GM19468 (cell line): ENCODE measurements around the gene HSD11B2.

ENCODE experiments used
- ATAC-seq: cut with Tn5 transposase; IDR thresholded peaks from one replicate; pipeline ENCODE4 v1.9.1; 2021; ENCODE audit warnings: mild to moderate bottlenecking, moderate library complexity, moderate number of reproducible peaks; ENCODE audit not compliant: unreplicated experiment; ENCODE audit errors: extremely low read depth

The HSD11B2 gene

DNA sequence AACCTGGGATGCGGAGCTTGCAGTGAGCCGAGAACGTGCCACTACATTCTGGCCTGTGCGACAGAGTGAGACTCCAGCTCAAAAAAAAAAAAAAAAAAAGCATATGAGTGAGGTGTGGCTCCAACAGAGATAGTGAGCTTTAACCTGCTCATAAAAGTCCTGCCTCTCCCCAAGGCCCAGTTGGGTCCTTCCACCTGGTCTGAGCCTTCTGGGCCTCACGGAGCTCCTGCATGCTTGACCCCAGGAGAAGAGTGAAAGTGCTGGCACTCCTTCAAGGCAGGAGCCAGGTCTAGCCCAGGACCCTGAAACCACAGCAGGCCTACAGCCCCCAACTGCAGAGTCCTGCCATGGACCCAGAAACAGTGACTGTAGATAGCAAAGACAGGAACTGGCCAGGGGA is 17.7 kb downstream of the HSD11B2 start:
- no peak for ATAC-seq

DNA sequence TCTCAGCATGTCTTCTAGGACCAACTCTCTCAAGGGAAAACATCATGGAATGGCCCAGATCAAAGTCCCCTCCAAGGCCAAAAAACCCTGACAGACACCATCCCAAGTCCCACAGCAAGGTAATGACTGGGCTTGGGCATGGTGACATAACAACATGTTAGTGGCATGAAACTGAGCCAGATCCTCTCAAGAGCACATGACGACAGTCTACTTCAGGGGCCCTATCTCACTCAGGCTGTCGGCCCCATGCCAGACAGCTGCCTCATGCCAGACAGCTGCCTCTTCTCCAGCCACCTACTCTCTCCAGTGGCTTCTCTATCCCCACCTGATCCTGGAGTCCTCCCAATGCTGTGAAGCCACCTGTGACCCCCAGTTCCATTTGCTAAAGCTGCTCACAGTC is 18.4 kb downstream of the HSD11B2 start:
- no peak for ATAC-seq

DNA sequence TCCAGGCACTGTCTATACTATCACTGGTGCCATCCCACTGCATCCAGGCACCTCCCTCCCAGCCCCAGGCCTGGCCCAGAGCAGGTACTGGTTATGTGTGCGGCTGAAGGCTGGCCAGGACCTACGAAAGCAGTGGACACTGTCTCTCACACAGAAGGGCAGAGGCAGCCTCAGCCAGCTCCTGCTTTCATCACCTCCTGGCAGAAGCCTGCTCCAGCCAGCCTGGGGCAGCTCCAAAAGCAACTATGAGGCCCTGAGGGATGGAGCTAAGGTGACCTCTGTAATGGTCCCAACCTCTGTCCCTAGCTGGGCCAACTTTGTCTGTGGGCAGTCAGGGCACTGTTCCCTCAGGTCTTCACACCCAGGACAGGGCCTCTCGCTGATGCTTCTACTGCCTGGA is 18.8 kb downstream of the HSD11B2 start:
- ATAC-seq = no peak

DNA sequence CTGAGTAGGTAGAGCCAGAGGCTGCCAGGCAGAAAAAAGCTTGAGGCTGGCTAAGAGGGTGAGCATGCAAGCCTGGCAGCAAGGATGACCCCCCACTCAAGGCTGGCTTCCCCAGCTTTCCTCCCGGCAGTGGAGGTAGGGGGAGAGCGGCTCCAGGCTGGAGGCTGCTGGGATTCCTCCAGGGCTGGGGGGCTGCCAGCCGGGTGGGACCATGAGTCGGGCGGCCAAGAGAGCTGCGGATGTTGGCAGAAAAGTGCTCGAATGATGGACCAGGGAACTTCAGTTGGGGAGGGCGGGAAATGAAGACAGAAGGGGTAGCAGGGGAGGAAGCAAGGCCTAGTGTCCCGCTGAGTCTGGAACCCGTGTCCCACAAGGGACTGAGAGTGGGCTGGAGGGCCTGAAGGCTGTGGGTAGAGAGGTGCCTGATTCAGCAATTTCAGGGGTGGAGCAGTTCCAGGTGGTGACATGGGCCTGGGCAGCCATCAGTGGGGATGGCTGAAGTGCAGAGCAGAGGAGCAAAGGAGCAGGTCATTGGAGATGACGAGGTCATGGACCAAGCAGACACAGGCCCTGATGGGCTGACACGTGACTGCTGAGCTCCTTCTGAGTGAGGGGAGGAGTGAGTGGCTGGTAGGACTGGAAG is 20.3 kb downstream of the HSD11B2 start:
- ATAC-seq = no peak

DNA sequence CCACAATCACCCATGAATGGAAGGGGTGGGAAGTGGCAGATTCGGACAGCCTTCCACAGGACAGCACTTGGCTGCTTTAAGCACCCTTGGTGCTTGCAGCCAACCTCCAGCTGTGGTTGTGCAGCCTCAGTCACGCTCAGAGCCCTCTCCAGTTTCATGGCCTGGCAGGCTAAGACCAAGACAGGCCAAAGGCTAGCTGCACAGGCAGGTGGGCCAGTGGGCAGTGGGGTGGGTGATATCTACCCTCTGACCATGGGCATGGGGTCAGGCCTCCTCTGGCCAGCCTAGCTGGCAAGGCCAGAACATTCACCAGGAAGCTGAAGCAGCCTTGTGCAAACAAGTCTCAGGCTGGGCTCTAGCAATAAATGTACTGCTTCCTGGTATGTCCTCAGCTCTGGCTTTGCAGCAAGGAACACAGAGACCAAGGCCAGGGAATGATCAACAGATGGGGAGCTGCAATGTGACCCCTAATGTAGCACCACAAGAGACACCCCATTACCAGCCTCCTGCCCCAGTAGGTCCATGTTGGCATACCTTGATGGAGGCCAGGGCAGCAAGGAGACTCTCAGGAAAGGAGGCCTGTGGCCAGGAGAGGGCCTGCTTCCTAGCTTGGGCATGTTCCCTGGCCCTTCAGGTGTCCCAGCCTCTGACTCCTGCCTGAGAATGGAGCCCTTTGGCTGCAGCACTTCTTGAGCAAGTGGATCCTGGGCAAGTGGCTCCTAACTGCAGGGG is 20.9 kb downstream of the HSD11B2 start:
- ATAC-seq = no peak

DNA sequence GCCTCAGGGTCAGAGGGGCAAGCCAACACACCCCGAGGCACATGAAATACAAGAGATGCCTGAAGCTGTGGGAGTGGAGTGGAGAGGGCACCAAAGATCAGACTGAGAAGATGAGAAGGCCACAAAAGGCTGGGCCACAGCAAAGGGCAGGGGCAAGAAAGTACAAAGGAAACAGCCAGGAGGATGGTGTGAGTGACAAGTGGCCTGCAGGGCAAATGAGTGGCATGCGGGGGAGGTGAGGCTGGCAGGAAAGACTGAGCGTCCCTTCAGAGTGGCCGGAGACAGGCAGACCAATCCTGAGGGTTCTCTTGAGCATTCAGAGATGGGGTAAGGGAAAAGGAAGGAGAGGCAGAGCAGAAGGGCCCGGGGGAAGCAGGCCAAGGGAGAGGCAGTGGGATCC is 23.2 kb downstream of the HSD11B2 start:
- ATAC-seq = no peak

DNA sequence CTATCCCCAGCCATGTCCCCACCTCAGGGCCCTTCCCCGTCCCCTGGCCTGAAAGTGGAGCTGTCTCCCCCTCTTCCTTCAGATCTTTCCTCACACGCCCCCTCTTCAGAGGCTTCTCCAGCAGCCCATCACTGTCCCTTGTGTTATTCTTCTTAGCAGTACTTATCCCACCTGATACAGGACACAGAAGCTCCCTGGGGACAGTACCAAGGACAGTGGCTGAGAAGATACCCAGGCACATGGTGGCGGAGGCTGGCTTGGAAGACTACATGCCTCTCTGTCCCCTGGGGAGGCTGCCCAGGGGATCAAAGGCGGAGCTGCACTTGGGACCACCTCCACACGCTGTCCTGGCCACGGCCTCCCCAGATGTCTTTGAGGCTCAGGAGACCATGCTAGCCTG is 23.9 kb downstream of the HSD11B2 start:
- no peak for ATAC-seq

DNA sequence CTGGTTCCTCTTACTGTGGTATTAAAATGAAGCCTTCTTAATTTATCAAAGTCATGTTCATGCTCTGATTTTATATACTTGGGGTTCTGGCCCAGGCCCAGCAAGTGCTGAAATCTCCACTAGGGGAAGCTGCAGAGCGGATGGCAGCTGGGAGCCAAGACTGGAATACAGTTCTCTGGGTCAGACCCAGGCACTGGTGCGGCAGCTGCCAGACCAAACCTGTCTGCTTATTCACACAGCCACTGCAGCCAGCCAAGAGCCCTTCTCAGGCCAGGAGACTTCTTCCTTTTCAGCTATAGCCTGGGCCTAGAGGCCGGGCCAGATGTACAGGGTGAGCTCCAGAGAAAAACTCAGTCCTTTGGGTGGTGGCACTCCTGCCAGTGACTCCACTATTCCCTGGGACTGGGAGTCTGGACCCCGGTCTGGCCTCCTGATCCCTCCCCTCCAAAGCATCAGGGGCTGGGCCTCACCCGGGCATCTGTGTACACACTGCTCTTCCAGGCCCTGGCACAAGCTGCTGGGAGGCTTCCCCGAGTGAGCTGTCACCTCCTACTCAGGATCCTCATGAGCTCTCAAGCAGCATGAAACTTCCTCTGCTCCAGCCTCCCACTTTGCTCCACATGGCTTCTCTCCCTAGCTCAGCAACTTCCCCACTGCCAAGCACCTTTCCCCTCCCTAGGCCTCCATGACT is 25.6 kb downstream of the HSD11B2 start:
- no peak for ATAC-seq

DNA sequence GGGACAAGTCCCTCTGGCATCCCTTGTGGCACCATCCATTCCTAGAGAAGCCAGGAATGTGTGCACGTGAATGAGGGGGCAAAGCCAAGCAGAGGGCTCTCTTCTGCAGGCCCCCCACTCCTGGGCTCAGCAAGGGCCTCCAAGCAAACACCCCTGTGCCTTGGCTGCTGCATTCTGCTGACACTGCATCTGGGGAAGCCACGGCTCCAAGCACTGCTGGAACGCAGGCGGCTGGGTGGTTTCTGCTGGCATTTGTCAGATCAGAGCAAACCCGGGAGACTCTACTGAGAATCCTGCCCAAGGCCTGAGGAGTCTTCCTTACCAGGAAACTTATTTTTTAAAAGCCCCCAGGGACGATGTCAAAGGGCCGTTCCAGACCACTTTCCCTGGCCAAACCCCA is 26.7 kb downstream of the HSD11B2 start:
- ATAC-seq = no peak

DNA sequence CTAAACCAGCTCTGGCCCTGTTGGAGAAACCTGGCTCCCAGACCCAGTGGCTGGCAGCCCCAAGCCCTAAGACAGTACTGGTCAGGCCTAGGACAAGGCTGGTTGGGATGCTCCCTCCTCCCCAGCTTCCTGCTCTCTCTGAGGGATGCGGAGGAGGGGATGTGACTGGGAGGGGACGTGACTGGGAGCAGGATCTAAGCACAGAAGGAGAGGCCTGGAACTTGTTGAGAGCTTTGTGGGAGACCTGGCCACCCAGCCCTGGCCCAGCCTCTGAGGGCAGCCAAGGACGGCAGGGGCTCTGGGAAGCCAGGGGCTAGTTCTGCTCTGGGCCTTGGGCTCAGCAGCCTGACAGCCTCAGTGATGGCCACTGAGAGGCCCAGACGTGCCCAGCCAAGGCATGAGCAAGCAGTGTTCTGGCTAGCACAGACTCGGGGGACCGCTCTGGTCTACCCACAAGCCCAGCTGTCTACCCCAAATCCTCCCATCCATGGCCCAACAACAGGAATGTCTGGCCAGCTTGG is 27.3 kb downstream of the HSD11B2 start:
- no peak for ATAC-seq

DNA sequence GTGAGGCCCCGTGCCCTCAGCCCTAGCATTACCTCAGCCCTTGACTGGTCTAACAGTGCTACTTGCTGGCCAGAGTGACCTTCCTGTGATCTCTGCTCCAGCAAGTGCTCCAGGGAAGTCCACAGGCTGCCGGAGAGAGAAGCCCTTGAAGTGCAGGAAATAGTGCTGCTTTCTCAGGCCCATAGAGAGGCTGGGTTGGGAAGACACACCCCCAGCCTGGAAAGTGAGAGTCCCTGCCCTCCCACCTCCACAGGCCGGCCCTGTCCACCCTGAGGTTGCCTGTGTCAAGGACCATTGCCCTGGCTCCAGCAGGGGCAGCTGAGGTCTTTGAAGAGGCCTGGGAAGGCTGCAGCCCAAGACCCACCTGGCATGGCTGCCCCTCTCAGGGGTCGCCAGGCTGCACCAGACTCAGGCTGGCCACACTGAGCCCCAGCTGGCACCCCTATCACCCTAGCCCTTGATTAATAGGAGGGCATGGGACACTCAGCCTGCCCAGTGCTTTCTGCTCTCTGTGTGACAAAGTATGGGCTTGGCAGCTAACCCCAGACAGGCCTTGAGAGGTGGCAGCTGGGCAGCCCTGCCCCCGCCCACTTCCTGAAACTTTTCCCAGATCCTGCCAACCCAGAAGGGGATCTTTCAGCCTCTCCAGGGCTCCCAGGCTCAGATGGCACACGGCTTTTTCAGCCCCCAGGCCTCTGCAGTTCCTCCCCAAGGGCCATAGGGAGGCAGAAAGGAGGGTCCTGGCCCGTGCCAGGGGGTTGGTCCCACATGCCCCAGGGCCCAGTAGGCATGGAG is 28.3 kb downstream of the HSD11B2 start:
- ATAC-seq = no peak

DNA sequence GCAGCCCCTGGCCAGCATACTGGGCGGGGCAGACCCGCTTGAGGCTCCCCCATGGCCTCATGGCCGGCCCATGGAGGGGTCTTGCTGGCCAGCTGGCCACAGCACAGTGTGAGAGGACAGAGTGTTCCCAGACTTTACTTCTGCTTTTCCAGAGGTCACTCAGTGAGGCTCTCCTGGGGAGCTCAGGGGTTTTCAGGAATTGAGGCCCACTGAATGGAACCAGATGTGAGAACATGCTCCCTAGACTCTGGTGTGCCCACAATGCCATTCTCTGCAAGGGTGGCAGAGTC is 28.9 kb downstream of the HSD11B2 start:
- no peak for ATAC-seq

DNA sequence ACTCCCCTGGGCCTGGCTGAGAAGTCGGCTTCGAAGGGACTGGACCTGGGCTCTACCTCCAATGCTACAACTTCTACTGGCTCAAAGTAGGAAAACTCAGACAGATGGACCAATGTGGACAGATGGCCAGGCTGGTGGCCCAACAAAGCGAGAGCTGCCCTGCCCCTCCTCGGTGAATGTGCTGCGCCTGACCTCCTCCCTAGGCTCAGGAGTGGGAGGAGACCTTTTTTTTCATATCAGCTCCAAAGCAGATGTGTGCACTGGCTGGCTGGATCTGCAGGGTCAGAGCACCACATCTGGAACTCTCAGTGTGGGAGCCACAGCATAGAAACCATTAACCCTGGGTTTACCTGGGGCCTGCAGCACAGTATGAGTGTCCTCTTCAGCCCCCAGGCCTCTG is 29.2 kb downstream of the HSD11B2 start:
- no peak for ATAC-seq

DNA sequence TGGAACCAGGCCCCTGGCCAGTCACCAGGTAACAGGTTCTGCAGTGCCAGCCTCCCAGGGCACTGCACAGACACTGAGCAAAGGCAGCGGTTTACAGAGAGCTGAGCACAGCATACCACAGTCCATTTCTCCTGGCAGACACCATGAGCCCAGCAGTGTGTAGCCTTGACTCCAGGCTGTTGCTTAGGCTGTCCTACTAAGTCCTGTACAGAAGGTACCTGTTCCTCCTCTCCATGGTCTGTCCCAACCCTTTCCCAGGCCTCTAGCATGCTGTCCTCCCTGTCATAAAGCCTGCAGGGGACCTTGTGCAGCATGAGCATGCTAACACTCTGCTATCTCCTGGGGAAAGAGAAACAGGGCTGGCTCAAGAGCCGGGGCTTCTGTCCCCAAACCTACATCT is 30.0 kb downstream of the HSD11B2 start:
- ATAC-seq = no peak

DNA sequence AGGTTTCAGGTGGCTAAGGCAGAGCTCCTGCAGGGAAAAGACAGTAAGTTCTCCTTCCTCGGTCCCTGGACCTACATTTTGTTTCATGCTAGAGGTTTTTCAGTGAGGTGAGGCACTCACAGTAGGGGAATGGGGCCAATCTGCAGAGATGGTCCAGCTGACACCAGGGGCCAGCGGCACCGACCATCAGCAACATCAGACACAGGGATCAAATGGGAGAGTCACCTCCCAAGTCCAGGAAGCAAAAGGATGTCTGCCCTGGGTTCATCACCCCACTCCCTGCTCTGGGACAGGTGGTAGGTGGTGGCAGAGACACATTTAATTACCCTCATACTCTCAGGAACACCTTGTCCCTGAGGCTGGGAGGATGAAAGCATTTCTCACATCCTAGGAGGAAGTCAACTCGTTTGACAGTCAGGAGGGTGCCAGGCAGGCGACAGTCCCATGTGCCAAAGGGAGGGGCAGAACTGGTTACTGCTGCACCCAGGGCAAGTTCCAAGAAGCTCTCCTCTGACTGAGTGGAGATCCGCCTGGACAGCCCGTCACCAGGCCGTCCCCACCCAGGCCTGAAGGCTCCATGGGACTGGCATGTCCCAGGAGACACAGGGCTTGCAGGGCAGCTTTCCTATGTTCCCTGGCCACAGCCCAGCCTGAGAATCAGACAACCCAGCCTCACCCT is 30.8 kb downstream of the HSD11B2 start:
- no peak for ATAC-seq

DNA sequence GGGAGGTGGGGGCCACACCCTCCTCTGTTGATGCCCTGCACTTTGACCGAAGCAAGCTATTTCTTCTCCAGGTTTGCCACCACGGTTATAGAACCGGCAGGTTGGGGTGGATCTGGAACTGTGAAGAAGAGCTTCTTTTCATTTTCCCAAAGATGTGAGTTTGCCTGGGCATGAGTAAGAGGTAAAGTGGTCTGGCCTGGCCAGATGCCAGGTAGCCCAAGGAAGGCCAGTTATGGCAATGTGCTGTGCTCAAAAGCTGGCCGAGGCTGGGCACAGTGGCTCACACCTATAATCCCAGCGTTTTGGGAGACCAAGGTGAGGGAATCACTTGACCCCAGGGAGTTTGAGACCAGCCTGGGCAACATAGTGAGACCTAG is 31.3 kb downstream of the HSD11B2 start:
- no peak for ATAC-seq

DNA sequence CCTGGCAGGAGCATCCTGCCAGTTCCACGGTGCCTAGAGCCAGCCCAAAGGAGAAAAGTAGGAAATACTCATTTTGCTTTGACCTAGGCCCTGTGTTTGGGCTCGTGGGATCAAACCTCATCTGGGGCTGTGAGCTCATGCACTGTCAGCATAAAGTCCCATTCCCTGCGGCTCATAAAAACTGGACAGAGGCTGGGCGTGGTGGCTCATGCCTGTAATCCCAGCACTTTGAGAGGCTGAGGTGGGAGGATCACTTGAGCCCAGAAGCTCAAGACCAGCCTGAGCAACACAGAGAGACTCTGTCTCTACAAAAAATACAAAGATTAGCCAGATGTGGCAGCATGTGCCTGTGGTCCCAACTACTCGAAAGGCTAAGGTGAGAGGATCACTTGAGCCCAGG is 32.1 kb downstream of the HSD11B2 start:
- ATAC-seq = no peak

DNA sequence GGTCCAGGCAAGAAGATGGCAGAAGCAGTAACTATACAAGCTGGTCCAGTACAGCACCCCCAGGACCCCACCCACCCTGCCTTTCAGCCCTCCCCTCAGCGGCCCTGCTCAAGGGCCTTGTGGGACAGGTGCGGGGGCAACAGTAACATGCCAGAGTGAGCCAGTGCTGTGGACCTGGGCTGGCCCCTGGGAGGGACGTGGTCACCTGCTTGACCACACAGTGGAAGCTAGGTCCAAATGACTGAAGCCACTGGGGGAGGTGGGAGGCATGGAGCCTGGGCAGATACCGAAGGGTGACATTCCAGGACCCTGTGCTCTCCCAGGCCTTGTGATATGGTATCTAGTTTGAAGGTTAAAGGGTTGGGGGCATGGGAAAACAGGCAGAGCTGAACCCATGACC is 32.8 kb downstream of the HSD11B2 start:
- ATAC-seq = no peak

DNA sequence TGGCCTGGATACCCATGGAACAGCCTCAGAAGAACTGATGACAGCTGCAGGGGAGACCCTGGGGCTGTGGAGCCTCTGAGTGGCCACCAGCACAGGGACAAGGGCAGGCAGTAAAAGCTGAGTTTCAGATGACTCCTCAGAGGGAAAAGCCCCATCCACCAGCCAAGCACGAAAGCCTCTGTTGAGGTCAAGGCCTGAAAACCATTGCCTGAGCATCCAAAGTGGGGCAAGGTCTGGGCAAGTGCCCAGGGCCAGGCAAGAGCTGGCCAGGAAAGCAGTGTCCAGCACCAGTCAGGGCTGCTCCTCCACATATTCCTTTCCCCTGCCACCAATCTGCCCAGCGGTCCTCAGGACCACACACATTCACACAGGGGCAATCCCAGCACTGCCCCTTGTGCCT is 33.6 kb downstream of the HSD11B2 start:
- no peak for ATAC-seq

DNA sequence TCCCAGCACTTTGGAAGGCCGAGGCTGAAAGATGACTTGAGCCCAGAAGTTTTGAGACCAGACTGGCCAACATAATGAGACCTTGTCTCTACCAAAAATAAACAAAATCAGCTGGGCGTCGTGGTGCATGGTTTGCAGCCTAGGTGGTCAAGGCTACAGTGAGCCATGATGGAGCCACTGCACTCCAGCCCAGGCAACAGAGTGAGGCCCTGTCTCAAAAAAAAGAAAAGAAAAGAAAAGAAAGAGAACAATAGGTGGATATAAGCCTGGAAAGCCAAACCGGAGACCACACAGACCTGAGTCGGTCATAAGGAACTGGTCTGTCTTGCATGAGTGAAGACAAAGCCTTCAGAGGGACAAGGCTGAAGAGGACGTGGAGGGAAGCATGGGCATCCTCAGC is 35.7 kb downstream of the HSD11B2 start:
- ATAC-seq = no peak
